ENCODE results near the gene SUFU.
"Not testable (repeated sequence)": the region's sequence is repeated elsewhere in the genome, so short reads cannot be mapped to it uniquely, and the experiment has no call there.

Gene SUFU

GRCh38 chr10:102503264-102504178 is at the start of gene SUFU:
Gene SUFU, plus strand, starts transcription at chr10:102503972. Its CDS starts 181 bp downstream, at chr10:102504153.
- DNase-seq = peak; percentile 100

- DNase-seq = not testable (repeated sequence)
Measured at GRCh38 chr10:102454662-102455487, 48.9 kb upstream of the SUFU start.

GRCh38 chr10:102455893-102456471 is 47.8 kb upstream of the SUFU start:
- no peak for DNase-seq

DNA sequence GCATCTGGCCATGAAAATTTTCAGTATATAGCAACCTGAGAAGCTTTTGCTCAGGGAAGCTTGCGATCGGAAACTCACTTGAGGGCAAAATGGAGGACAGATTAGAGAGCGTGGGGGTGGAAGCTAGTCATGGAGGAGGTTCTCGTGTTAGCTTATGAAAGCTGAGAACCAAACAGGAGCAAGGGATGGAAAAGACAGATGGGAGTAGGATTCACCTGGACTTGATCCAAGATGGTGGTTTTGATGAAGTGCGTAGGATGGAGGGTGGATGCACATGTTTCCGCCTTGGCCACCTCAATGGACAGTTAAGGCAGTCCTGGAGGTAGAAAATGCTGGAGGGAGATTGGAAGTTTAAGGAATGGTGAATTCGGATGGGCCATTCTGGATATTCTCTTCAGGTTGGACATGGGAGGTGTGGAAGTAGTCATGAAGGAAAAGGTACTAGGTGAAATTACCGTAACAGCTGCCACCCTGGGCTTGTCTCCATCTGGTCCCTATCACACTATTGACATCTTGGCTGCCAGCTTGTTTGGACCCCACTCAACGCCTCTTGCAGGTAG is 46.1 kb upstream of the SUFU start:
- DNase-seq = no peak

DNA sequence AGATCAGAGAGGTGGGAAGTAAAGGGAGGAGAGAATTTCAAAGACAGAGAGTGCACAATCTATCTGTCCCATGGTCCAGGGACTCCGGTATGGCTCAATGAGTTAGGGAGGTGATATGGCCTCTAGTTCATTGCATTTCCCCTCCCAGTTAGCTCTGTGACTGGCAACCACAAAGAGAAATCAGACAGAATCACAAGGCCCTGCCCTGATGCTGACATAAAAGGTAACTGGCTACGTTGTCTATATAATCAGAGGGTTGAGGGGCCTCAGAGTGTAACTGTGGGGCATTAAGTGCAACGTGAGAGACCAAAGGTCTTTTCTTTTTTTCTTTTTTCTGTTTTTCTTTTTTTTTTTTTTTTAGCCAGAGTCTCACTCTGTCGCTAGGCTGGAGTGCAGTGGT is 45.1 kb upstream of the SUFU start:
- DNase-seq = no peak

DNA sequence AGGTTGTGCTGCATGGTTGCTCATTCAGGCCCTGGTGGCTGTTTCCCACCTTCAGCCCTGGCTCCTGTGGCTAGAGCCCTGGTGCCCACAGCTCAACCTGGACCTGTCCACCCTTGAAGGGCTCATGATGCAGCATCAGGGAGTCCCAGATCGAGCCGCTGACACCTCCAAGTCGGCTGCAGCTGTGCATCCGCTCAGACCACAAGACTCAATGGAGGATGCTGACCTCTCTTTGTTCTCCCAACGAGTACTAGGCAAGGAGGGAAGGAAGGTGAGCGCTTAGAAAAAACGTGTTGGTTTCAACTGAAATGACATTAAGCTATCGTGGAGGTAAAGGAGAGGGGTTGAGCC is 43.0 kb upstream of the SUFU start:
- no peak for DNase-seq

GRCh38 chr10:102461187-102462054 is 42.4 kb upstream of the SUFU start:
- peak; percentile 96 for DNase-seq

GRCh38 chr10:102462512-102463054 is 41.2 kb upstream of the SUFU start:
- no peak for DNase-seq

GRCh38 chr10:102463983-102464382 is 39.8 kb upstream of the SUFU start:
- no peak for DNase-seq

DNA sequence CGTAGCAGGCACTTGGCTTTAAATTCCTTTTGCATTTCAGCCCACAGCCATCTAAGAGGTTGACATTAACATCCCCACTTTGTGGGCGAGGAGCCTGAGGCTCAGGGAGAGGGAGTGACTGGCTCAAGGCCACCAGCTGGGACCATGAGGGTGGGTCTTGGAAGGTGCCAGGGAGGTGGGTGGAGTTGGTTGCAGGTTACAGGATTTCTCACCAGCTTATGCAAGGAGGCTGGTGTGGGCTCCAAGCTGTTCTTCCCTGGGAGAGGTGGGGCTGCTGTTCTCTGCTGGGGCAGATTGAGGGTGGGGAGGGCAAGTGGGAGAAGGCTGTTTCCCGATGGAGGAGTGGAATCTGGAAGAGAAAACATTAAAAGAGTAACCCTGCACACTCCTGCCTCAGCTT is 38.3 kb upstream of the SUFU start:
- DNase-seq = no peak

DNA sequence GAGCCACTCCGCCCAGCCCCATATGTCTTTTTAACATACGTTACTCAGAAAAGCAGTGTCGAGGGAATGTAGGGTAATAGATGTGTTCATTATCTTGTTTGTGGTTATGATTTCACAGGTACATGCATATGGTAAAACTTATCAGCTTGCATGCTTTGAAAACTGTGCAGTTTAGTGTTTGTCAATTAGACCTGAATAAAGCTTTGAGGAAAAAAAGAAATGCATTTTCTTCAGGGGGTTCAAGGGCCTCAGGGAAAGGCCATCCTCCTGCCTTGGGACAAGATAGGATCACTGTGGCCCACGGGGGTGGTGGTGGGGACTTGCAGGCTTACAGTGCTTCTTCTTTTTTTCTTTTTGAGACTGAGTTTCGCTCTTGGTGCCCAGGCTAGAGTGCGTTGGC is 36.5 kb upstream of the SUFU start:
- no peak for DNase-seq

DNA sequence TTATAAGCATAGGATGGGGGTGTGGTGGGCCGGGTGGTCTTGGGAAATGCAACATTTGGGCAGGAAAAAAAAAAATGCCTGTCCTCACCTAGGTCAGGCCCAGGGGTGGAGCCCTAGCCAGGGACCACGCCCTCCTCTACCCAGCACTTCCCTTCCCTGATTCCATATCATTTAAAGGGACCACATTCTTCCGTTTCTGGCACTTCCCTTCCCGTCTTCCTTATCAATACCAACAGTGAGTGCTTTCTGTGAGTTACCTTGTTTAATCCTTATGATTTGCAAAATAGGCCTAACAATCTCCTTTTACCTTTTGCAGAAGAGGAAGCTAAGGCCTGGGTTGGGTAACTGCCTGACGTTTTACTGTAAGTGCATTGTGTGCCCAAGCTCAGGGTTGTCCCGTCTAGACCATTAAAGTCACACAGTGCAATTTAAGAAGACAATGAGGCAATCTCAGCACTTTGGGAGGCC is 35.8 kb upstream of the SUFU start:
- no peak for DNase-seq

DNA sequence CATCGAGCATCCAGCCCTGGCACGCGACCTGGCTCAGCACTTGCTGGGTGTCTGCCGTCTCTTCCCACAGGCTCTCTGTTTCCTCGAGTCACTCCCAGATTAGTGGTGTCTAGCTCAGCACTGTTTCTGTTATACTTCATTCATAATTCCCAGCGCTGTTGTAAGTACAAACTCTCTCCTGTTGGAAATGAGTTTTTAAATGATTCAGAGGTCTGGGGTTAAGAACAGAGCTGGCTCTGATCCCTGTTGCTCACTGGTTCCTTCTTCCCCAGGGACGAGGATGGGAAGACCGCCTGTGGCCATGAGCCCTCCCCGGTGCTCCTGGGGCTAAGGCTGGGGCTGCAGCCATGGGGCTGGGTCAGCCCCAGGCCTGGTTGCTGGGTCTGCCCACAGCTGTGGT is 35.1 kb upstream of the SUFU start:
- no peak for DNase-seq

- DNase-seq = no peak
Measured at GRCh38 chr10:102470579-102471546, 32.9 kb upstream of the SUFU start.

GRCh38 chr10:102473445-102474331 is 30.1 kb upstream of the SUFU start:
- no peak for DNase-seq

DNA sequence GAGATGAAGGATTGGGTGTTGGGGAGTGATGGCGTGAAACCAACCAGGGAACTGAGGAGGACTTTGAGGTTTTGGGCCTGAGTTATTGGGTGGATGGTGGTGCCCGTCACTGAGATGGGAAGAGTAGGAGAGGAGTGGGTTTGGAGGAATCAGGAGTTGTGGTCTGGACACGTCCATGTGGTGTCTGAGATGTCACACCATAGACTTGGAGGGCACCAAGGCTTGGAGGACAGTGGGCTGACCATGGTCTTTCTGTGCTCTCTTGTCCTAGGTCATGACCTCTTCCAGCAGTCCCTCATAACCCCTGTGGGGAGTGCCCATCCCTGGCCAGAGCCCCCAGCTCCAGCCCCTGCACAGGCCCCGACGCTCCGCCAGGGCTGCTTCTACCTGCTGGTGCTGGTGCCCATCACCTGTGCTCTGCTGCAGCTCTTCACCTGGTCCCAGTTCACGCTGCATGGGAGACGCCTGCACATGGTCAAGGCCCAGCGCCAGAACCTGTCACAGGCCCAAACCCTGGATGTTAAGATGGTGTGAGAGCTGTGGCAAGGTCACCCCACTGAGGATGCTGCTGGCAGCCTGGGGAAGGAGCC is 28.2 kb upstream of the SUFU start:
- no peak for DNase-seq

DNA sequence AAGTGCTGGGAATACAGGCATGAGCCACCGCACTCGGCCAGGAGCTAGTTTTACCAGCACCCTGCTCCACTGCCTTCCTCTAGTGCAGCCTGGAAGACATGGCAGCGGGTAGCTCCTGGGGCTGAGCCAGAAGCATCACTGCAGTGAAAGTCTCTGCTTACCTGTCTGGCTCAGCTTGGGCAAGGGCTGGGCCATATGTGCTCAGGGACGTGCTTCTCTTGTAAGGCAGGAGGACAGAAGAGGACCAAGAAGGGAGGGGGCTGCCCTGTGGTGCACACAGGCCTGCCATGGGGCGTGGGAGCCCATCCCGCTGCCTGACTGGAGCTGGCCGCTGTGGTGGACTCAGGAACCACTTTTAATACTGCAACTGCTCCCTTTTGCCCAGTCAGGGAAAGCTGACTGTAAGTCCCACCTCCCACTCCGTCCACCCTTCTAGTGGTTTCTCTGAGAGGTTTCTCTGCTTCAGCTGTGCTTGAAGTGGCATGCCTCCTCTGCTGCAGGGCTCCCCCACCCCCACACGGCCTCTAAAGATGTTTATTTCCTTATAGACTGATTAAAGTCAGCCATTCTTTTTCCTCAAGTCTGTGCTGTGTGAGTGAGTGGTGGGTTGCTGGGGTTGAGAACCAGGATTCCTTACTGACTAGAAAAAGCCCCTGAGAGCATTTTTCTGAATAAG is 27.2 kb upstream of the SUFU start:
- DNase-seq = no peak

DNA sequence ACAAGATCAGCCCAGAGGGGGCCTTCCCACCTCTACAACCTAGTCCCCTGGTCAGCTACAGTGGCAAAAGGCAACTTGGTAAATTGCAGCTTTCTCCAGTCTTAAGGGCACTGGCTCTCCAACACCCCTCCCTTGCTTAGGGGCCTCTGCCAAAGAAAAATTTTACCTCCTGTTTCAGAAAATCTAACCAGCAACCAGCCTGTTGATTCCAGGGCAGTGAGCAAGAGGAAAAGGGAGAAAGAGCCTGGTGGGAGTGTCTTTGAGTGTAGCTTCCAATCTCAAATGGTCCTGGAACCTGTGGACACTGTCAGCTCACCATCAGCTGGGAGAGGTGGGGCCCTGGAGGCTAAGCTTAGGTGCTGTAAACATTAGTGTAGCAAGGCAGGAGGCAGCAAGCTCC is 24.1 kb upstream of the SUFU start:
- DNase-seq = no peak

- no peak for DNase-seq
Measured at GRCh38 chr10:102480396-102480795, 23.4 kb upstream of the SUFU start.
